Measurements from ENCODE around the gene TRIM9.

GRCh38 chr14:50937325-50937724 lies 157.6 kb downstream of the TRIM9 start:
- TF ChIP-seq CTCF (conservative IDR thresholded peaks at IDR 0.05 in 1 of 2, IDR thresholded peaks at IDR 0.05 in 1 of 2; ENCODE audit: extremely low read depth in 1 of 2, insufficient read depth in 1 of 2, low read depth in 1 of 2, low read length in 2 of 2) (no peak), EZH2 (IDR thresholded peaks at IDR 0.05; ENCODE audit: borderline replicate concordance, low read length) (no peak)

Data from mammary epithelial cell (primary cell).